Measurements from ENCODE around the gene POLR3A.
"Not testable (repeated sequence)": the region's sequence is repeated elsewhere in the genome, so short reads cannot be mapped to it uniquely, and the experiment has no call there.

The POLR3A gene

DNA sequence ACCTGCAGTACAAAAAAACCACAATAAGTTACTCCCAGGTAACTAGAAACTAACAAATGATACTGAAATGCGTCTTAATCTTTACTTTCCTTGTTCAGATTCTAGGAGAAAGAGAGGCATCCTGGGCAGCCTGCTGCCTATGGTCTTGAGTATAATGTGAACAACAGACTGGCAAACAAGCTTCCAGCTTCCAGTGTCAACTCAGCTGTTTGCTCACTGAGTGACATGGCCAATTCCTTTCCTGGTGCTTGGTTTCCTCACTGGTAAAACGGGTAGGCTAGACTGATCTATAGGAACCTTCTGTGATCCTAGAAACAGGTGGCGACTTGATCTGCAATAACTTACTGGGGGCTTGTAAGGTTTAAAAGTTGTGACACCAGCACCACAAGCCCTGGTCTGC lies 10.1 kb downstream of the POLR3A start:
- no peak for DNase-seq (ENCODE audit: low spot score)

DNA sequence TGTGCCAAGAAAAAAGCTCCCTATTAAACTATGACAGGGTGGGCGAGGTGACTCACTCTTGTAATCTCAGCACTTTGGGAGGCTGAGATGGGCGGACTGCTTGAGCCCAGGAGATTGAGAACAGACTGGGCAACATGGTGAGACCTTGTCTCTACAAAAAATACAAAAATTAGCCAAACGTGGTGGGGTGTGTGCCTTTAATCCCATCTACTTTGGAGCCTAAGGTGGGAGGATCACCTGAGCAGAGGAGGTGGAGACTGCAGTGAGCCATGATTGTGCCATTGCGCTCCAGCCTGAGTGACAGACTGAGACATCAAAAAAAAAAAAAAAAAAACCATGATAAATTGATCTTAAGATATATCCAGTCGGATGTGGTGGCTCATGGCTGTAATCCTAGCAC lies 11.5 kb downstream of the POLR3A start:
- DNase-seq (ENCODE audit: low spot score): no peak

- DNase-seq (ENCODE audit: low spot score): no peak
Measured at GRCh38 chr10:78015546-78015945, 13.8 kb downstream of the POLR3A start.

- no peak for DNase-seq (ENCODE audit: low spot score)
Measured at GRCh38 chr10:78013564-78013963, 15.8 kb downstream of the POLR3A start.

DNA sequence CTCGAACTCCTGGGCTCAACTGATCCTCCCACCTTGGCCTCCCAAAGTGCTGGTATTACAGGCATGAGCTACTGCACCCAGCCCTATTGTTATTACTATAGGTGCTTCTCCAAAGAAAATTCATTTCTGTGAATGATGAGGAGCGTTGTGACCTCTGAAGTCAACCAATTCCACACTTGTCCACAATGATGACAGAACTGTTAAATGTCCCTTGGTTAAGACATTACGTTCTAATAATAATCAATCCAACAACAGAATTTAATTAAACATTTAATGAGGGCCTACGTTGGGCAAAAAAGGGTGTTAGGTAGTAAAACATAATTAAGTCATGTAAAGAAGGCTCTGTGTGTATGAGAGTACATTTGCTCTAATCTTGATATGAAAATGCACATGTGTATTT lies 18.2 kb downstream of the POLR3A start:
- no peak for DNase-seq (ENCODE audit: low spot score)

DNA sequence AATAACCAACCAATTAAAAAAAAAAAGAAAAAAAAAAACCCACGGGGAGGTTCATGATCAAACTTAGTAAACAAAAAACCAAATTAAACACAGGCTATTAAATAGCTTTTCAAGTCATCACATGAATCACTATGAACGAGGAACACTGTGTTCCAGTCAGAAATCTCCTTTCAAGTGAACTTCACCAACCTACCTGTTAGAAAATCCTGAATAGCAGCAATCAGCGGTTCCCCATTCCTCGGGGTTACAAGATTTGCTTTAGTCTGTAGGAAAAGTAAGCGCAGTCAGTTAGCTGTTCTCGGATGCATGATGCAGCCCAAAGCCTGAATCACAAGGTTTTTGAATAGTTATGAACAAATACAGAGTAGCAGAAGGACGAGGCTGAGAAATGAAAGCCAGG lies 19.0 kb downstream of the POLR3A start:
- no peak for DNase-seq (ENCODE audit: low spot score)

GRCh38 chr10:78009662-78010061 lies 19.7 kb downstream of the POLR3A start:
- DNase-seq (ENCODE audit: low spot score): no peak

DNA sequence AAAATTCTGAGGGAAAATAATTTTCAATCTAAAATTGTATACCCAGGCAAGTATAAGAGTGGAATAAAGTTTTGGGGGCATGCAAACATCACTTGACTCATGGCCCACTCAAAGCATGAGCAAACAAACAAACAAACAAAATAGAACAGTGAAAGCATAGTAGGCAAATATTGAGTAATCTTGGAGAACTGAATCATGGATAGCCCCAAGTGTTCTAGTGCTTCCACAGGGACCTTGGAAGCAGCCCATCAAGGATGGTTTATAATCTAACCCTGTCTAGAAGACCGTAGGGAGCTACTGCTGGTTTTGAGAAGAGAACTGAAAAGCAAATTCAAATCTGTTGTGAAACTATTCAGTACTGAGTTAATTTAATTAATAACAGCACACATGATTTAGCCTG lies 22.1 kb downstream of the POLR3A start:
- no peak for DNase-seq (ENCODE audit: low spot score)

DNA sequence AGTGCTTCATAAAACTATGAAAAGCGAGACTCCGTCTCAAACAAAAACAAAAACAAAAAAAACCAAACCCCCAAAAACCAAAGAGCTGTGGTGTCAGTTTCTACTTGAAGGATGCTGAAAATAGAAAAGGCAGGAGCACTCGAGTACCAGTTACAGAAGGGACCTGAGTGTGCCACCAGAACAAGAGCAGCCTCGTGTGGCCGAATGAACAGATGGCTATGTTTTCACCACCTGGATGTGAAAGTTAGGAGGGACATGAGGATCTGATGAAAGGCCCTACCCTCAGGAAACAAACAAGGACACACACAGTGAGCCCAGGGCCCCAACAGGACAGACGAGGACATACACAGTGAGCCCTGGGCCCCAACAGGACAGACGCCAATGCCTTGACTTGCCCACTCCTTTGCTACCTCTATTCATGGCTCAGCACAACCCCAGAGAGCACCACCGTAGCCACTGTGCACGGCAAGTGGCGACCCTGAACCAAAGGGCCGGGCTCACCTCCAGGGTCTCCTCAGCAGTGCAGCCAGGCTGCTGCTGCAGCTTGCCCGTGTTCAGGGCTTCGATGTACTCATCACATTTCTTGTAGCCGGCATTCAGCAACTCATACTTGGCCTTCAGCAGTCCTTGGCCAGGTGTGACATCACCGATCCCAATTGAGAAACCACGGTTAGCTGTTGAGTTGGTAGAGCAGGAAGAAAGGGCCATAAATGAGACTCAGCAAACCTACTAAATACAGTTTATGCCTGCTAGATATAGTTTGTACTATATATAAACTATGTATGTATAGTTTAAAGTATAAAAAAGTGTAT lies 24.9 kb downstream of the POLR3A start:
- no peak for DNase-seq (ENCODE audit: low spot score)

GRCh38 chr10:78002541-78003288 lies 26.6 kb downstream of the POLR3A start:
- no peak for DNase-seq (ENCODE audit: low spot score)

DNA sequence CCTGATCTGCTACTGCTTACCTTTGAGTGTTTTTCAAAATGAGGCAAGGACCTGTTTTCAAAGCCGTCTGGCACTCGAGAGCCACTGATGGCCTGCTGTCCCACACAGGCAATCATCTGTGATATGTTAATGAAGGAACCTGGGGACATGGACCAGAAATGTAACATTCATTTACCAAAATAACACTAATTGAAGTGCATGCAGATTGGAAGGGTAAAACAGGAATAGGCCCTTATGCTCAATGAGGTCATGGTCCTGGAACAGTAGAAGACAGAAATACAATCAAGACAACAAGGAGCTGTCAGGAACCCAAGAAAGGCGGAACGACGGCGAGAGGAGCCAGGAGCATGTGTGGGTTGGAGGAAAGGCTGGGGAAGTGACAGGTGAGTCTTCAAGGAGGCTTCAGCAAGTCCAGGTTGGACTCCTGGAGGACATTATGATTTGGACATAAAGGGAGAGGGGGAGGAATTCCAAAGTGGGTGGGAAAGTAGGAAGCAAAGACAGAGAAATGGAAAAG lies 28.3 kb downstream of the POLR3A start:
- DNase-seq (ENCODE audit: low spot score): no peak

DNA sequence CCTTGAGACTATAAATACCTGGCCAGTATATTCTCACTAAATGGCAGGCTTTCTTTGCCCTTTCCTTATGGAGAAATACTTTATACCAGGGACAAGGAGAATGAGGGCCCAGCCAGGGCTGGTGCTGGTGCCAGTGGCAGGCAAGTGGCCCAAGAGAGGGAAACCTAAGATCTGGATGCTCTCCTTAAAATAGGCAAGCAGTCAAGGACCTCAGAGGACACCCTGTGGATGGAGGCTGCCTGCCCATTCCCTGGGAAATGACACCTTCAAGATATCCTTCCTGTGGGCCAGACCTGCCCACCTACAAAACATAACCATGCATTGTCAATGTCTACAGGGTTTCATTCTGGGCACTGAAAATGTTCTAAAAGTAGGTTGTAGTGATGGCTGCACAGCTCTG lies 29.1 kb downstream of the POLR3A start:
- no peak for DNase-seq (ENCODE audit: low spot score)

- not testable (repeated sequence) for DNase-seq (ENCODE audit: low spot score)
Measured at GRCh38 chr10:77998780-77999179, 30.5 kb downstream of the POLR3A start.

DNA sequence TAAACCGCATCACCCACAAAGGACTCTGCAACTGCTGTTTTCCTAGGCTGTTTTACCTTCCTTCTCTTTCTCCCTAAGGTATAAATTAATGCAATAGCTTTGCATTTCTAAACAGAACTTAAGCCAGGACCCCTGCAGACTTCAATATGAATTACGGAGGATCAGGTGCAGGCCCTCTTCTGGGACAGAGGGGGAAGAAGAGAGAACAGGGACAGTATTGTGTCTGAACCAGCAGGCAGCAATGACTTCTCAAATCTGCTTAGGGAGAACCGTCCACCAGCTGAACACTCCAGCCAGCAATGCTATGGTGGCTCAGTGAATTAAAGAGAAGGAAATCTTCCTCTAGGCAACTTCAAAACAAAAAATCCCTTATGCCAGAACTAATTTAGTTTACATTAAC lies 35.7 kb downstream of the POLR3A start:
- no peak for DNase-seq (ENCODE audit: low spot score)

GRCh38 chr10:77989081-77989724 lies 40.1 kb downstream of the POLR3A start:
- no peak for DNase-seq (ENCODE audit: low spot score)

DNA sequence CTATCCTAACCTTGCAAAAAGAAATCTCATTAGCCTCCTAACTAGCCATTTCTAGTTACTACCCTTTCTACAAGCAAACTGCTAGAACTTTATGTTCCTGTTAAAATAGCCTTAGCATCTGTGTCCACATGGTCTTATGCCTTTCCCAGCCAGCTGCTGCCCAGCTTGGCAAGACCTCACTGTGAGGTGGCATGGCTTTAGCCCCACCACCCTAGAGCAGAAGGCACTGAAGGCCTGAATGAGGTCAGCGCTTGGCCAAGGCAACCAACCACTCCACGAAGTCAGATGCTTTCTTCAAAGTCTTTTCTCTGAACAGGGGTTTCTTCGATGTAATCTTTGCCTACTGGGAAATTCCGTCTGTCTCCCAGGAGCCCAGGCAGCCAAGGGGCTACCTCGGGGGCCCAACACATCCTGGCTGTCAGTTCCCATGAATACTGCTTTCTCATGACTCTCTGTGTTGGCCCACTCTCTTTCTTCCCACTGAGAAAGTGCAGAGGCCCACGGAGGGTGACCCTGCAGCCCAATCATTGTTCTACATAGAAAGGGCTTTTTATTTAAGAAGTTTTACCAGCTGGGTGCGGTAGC lies 41.6 kb downstream of the POLR3A start:
- no peak for DNase-seq (ENCODE audit: low spot score)

DNA sequence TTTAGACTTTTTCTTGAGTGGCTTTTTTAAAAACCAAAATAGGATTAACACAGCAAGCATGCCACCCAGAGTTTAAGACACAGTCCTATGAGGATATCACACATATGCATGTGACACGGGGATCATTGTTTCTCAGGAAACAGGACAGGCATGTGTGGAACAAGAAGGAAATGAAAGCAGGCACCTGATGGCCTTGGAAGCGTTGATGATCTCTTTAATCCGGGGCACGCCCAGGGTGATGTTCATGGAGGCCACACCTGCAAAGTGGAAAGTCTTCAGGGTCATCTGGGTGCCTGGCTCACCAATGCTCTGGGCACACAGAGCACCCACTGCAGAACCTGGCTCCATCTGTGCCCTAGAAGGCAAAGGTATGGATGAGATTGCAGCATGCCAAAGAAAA lies 44.3 kb downstream of the POLR3A start:
- no peak for DNase-seq (ENCODE audit: low spot score)

DNA sequence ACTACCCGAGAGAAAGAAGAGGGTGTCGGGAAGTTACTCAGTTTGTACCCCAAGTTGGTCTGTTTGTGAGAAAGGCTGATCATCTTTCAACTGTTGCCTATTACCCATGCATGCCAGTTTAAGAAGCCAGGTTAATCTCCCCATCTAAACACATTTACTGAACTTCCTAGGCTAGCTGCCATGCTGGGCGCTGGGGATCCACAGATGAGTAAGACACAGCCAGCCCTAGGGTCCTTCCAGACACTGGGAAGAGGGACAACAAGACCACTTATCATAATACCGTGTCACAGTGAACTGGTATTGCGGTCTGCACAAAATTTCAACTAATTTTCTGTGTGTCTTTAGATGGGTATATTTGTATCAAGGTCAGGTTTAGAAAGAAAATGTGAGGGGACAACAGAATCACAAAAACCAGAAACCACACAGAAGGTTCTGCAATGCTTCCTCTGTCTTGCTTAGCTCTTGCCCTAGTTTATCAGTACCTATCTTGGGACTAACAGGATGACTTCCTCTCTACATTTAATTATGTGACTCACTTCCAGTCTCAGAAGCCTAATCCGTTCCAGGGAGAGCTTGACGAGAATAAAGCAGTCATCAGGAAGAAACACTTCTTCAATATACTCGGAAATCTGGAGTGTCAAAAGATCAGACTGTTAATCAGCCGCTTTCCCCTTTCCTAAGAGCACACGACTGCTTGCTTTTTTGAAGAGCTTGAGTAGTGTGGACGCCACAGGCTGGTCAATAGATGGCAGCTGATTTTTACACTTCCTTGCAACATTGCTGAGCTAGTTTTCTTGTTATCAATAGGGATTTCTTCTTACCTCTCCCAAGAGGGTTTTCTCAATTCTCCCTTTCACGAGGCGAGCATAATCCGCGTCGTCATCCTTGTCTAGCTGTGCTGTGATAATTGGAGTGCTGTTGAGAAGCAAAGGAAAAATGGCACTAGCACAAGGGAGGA lies 45.7 kb downstream of the POLR3A start:
- DNase-seq (ENCODE audit: low spot score): no peak

DNA sequence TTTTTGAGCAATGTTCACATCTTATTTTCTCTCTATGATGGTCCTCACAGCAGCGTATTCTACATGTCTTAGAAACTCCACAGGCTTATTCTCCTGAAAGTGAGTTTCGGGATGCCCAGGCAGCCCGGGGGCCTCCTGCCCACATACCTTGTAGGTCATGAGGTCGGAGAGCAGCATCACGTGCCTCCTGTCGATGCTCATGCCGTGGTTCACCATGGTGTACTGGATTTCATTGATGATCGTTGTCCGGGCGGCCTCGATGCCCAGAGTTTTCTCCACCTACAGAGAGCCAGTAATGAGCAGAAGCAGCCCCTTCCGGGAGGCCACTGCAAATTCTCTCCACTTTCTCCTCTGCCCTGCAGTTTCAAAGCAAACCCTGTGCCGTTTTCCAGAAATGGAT lies 48.0 kb downstream of the POLR3A start:
- DNase-seq (ENCODE audit: low spot score): no peak

DNA sequence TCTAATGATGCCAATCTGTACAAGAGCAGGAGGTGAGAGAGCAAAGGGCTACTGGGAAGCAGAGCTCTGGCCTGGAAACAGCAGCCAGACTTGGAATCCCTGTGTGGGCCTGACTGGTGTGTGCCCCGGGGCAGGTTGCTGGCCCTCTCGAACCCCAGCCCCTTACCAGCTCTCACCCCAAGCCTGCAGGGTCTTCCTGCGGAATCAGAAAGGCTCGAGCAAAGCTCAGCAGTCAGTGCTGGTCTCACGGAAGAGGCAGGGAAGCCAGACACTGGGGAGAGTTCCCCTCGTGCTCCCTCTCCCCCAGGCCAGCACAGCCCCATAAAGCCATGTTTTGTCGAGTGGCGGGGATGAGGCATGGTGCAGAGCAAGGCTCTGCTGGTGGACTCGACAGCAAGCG lies 50.1 kb downstream of the POLR3A start:
- DNase-seq (ENCODE audit: low spot score): no peak

DNA sequence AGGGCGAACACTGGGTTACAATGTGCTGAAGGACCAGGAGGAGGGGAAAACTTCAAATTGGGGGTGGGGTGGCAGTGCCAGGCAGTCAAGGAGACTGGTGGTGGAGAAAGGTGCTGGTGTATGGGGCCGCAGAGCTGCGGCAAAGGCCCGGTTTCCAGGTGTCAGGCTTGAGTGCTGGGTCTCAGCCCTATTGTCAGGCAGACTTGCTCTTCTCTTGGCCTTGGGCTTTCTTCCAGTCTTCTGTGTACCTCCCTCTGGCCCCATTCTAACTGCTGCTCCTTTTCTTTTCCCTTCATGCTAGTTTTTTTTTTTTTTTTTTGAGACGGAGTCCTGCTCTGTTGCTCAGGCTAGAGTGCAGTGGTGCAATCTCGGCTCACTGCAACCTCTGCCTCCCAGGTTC lies 51.0 kb downstream of the POLR3A start:
- DNase-seq (ENCODE audit: low spot score): no peak

Data from CD4-positive, alpha-beta T cell treated with Interleukin-15 for 4 hours (primary cell).